ENCODE measurements around the gene OR1F1. TPM values are rescaled to one million over a fixed set of nuclear protein-coding genes. Genes with fewer than 3 reads are reported as not detected.

OR1F1 gene
- total RNA-seq, 4 donors from 2014 or later, result not detected

GRCh38 chr16:3188675-3188924 lies 596 bp downstream of the OR1F1 start:
- Histone ChIP-seq H3K27me3 (peaks cover 7 to 100% (median 81%) of the 10 kb centered on the region in 4 donors), H3K36me3 (no peaks in the 10 kb centered on the region), H3K9me3 (no peaks in the 10 kb centered on the region), H3K4me3 (peak overlapping the region in 2 of 4 donors; percentile 2 to 12), H3K4me1 (peaks cover 10 to 38% (median 23%) of the 10 kb centered on the region in 4 donors), H3K27ac (replicated peaks in 1 of 4) (no peak overlapping the region)
- no peak for TF ChIP-seq POLR2AphosphoS5 (IDR thresholded peaks at IDR 0.05)
- TF ChIP-seq POLR2A (IDR thresholded peaks at IDR 0.05; ENCODE audit: low read depth), result no peak
- no peak for TF ChIP-seq CTCF (IDR thresholded peaks at IDR 0.05)
- TF ChIP-seq EP300 (IDR thresholded peaks at IDR 0.05), result no peak
- DNase-seq (ENCODE audit: extremely low spot score), result no peak
- intact Hi-C loops (cut with DNase I), result no loop called here
- 1% methylated on average over 13 of the region's 13 CpGs for WGBS

GRCh38 chr16:3188925-3189825 lies 1.2 kb downstream of the OR1F1 start:
- peak overlapping the region in 2 of 4 donors; percentile 1 to 7 for H3K4me3 ChIP-seq
- TF ChIP-seq POLR2AphosphoS5 (IDR thresholded peaks at IDR 0.05) (no peak), EP300 (IDR thresholded peaks at IDR 0.05) (no peak), CTCF (IDR thresholded peaks at IDR 0.05) (no peak), POLR2A (IDR thresholded peaks at IDR 0.05; ENCODE audit: low read depth) (no peak)

GRCh38 chr16:3189869-3190268 lies 1.9 kb downstream of the OR1F1 start:
- WGBS, result 19% methylated on average over 8 of the region's 11 CpGs
- no peak overlapping the region for H3K27ac ChIP-seq (replicated peaks in 1 of 4)
- no peak for DNase-seq (ENCODE audit: extremely low spot score)
- no peak overlapping the region for H3K4me3 ChIP-seq
- H3K27me3 ChIP-seq, result peaks cover 5 to 100% (median 84%) of the 10 kb centered on the region in 4 donors
- H3K4me1 ChIP-seq, result peaks cover 9 to 34% (median 21%) of the 10 kb centered on the region in 4 donors
- H3K9me3 ChIP-seq, result no peaks in the 10 kb centered on the region
- no peaks in the 10 kb centered on the region for H3K36me3 ChIP-seq
- TF ChIP-seq EP300 (IDR thresholded peaks at IDR 0.05), result no peak
- no peak for TF ChIP-seq CTCF (IDR thresholded peaks at IDR 0.05)
- TF ChIP-seq POLR2AphosphoS5 (IDR thresholded peaks at IDR 0.05), result no peak
- no peak for TF ChIP-seq POLR2A (IDR thresholded peaks at IDR 0.05; ENCODE audit: low read depth)
- intact Hi-C loops (cut with DNase I), result no loop called here

More at GRCh38 chr16:3188925-3189825, 1.2 kb downstream of the OR1F1 start:
- WGBS, result 2% methylated on average over 31 of the region's 61 CpGs
- H3K4me1 ChIP-seq, result peaks cover 9 to 34% (median 21%) of the 10 kb centered on the region in 4 donors
- H3K9me3 ChIP-seq, result no peaks in the 10 kb centered on the region
- no peaks in the 10 kb centered on the region for H3K36me3 ChIP-seq
- intact Hi-C loops (cut with DNase I), result no loop called here
- H3K27me3 ChIP-seq, result peaks cover 5 to 100% (median 81%) of the 10 kb centered on the region in 4 donors
- no peak overlapping the region for H3K27ac ChIP-seq (replicated peaks in 1 of 4)
- DNase-seq (ENCODE audit: extremely low spot score), result no peak

- Histone ChIP-seq H3K27me3 (peaks cover 5 to 100% (median 86%) of the 10 kb centered on the region in 4 donors), H3K9me3 (no peaks in the 10 kb centered on the region), H3K4me3 (no peak overlapping the region), H3K36me3 (no peaks in the 10 kb centered on the region), H3K4me1 (peaks cover 9 to 34% (median 21%) of the 10 kb centered on the region in 4 donors), H3K27ac (replicated peaks in 1 of 4) (no peak overlapping the region)
- no peak for TF ChIP-seq CTCF (IDR thresholded peaks at IDR 0.05)
- no peak for TF ChIP-seq POLR2AphosphoS5 (IDR thresholded peaks at IDR 0.05)
- TF ChIP-seq EP300 (IDR thresholded peaks at IDR 0.05), result no peak
- TF ChIP-seq POLR2A (IDR thresholded peaks at IDR 0.05; ENCODE audit: low read depth), result no peak
- intact Hi-C loops (cut with DNase I), result no loop called here
- DNase-seq (ENCODE audit: extremely low spot score), result no peak
- 9% methylated on average over 15 of the region's 16 CpGs for WGBS
Measured at GRCh38 chr16:3190949-3191353, 2.9 kb downstream of the OR1F1 start.

All from esophagus muscularis mucosa (tissue), 4 donors.